ENCODE data around the gene PSTPIP1. TPM values are rescaled to one million over a fixed set of nuclear protein-coding genes. Genes with fewer than 3 reads are reported as not detected.

The PSTPIP1 gene
- total and polyA plus RNA-seq, 7 donors: 2.1 to 14.3 (median 7.4) TPM

DNA sequence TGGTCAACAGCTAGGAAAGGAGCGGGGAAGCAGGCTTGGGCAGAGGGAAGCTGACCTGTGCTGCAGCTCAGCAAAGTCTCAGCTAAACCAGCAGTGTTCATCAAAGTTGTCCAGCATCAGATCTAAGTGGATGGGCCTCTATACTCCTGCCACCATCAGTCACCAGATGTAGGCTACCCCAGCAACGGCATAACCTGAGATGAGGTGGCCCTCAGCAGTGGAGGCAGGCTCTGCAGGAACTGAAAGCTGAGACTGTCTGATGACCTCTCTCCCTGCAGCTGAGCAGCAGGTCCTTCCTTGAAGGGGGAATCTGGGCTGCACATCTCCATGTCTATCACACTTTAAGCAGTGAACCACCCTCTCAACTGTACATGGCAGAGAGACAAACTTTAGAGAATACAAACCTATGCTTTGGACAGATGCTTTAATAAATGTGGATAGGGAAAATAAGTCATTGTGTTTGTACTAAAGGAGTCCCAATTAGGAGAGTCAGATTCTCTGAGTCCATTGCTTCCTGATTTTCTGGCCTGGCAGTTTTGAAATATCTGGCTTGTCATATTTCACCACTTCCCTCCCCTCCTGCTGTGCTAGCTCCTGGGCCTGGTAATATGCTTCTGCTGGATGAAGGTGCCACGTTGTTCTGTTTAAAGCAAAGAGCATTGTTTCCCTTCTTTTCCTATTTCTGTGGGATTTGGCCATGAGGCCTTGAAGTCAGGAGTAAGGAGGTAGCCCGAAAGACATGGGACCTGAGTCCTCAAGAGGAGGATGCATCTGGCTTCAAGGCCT, 11.1 kb upstream of the PSTPIP1 start:
- no peak overlapping the region for H3K4me3 ChIP-seq
- TF ChIP-seq EP300 (IDR thresholded peaks at IDR 0.05) (no peak), POLR2A (IDR thresholded peaks at IDR 0.05) (no peak), POLR2AphosphoS5 (IDR thresholded peaks at IDR 0.05) (no peak)
- TF ChIP-seq, protein P1, sequence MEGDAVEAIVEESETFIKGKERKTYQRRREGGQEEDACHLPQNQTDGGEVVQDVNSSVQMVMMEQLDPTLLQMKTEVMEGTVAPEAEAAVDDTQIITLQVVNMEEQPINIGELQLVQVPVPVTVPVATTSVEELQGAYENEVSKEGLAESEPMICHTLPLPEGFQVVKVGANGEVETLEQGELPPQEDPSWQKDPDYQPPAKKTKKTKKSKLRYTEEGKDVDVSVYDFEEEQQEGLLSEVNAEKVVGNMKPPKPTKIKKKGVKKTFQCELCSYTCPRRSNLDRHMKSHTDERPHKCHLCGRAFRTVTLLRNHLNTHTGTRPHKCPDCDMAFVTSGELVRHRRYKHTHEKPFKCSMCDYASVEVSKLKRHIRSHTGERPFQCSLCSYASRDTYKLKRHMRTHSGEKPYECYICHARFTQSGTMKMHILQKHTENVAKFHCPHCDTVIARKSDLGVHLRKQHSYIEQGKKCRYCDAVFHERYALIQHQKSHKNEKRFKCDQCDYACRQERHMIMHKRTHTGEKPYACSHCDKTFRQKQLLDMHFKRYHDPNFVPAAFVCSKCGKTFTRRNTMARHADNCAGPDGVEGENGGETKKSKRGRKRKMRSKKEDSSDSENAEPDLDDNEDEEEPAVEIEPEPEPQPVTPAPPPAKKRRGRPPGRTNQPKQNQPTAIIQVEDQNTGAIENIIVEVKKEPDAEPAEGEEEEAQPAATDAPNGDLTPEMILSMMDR (IDR thresholded peaks at IDR 0.05): no peak
- H3K36me3 ChIP-seq: no peaks in the 10 kb centered on the region
- H3K27me3 ChIP-seq: no peaks in the 10 kb centered on the region
- intact Hi-C loops (cut with DNase I): no loop called here
- WGBS, 2 donors: 84 to 88% methylated on average over 4 of the region's 4 CpGs
- H3K27ac ChIP-seq: peak overlapping the region in 1 of 4 donors; percentile 14
- no peaks in the 10 kb centered on the region for H3K9me3 ChIP-seq
- no peak for DNase-seq
- peaks cover 0 to 6% (median 0%) of the 10 kb centered on the region in 4 donors for H3K4me1 ChIP-seq

GRCh38 chr15:76986743-76987142, 8.2 kb upstream of the PSTPIP1 start:
- H3K9me3 ChIP-seq: no peaks in the 10 kb centered on the region
- H3K27ac ChIP-seq: no peak overlapping the region
- TF ChIP-seq EP300 (IDR thresholded peaks at IDR 0.05) (no peak), POLR2AphosphoS5 (IDR thresholded peaks at IDR 0.05) (no peak)
- H3K4me3 ChIP-seq: no peak overlapping the region
- H3K4me1 ChIP-seq: peaks cover 0 to 9% (median 0%) of the 10 kb centered on the region in 4 donors
- WGBS, 2 donors: 80 to 89% methylated on average over 3 of the region's 3 CpGs
- H3K36me3 ChIP-seq: no peaks in the 10 kb centered on the region
- intact Hi-C loops (cut with DNase I): no loop called here
- no peak for DNase-seq
- no peaks in the 10 kb centered on the region for H3K27me3 ChIP-seq

DNA sequence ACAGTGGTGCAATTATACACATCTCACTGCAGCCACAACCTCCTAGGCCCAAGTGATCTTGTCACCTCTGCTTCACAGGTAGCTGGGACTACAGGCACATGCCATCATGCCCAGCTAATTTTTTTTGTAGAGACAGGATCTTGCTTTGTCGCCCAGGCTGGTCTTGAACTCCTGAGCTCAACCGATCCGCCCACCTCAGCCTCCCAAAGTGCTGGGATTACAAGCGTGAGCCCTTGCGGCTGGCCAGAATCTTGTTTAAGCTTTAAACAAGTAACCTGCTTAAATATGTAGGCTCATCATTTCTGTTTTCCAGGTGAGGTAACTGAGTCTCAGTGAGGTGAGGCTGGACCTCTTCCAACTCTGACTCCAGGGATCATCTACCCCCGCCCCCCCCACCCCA, 7.7 kb upstream of the PSTPIP1 start:
- 95% methylated on average over 6 of the region's 6 CpGs for WGBS, 2 donors
- Histone ChIP-seq H3K4me1 (peaks cover 0 to 9% (median 0%) of the 10 kb centered on the region in 4 donors), H3K27me3 (no peaks in the 10 kb centered on the region), H3K9me3 (no peaks in the 10 kb centered on the region), H3K4me3 (no peak overlapping the region), H3K36me3 (no peaks in the 10 kb centered on the region), H3K27ac (no peak overlapping the region)
- DNase-seq: no peak
- TF ChIP-seq, protein P1 (IDR thresholded peaks at IDR 0.05): no peak
- TF ChIP-seq POLR2A (IDR thresholded peaks at IDR 0.05): no peak
- TF ChIP-seq EP300 (IDR thresholded peaks at IDR 0.05): no peak
- TF ChIP-seq POLR2AphosphoS5 (IDR thresholded peaks at IDR 0.05): no peak
- intact Hi-C loops (cut with DNase I): no loop called here

DNA sequence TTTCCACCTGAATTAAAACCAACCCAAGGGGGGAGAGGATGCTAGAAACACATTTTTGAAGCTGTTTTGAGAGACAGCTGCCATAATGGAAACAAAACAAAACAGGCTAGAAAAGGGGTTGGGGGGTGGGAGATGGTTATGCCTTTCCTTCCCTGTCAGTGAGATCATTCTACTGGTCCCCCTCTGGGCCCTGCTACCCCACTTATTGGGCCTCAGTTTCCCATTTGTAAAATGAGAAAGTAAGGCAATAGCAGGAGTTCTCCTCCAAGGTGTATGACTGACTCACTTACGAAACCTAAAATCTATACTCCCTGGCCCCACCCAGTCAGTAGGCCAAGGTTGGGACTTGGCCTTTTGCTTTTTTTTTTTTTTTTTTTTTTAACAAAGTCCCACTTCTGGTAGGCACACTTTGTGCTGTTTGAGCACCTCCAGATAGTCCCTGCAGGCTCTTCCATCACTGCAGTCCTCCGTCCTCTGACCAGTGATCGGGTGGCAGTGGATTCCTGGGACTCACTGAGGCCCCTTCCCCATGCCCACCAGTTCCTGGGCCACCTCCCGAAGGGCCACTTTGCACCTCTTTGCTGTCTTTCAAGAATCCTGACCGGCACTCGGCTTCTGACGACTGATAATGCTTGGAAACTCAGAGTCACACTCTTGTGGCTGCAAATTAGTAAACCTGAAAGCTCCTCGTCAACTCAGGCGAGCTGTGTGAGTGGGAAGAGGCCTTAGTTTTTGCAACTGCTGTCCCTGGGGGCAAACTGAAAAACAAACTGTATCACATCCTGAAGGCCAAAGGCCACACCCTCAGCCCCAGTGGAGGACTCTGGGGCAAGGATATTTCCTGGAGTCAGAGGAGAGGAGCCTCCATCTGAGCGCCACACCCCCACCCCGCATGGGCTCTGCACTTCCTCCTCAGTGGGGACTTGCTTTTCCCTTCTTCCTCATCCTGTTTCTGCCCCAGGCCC, 6.7 kb upstream of the PSTPIP1 start:
- H3K9me3 ChIP-seq: no peaks in the 10 kb centered on the region
- 62 to 70% methylated on average over 11 of the region's 11 CpGs for WGBS, 2 donors
- intact Hi-C loops (cut with DNase I): no loop called here
- peaks cover 0 to 9% (median 0%) of the 10 kb centered on the region in 4 donors for H3K4me1 ChIP-seq
- peak in 1 of 4 donors; percentile 14 for TF ChIP-seq POLR2AphosphoS5 (IDR thresholded peaks at IDR 0.05)
- TF ChIP-seq, protein P1 (IDR thresholded peaks at IDR 0.05): no peak
- no peak for TF ChIP-seq POLR2A (IDR thresholded peaks at IDR 0.05)
- peak; percentile 80 for DNase-seq
- no peaks in the 10 kb centered on the region for H3K36me3 ChIP-seq
- no peaks in the 10 kb centered on the region for H3K27me3 ChIP-seq
- peak overlapping the region; percentile 2 to 32 (median 22) for H3K27ac ChIP-seq
- no peak overlapping the region for H3K4me3 ChIP-seq

Measured in sigmoid colon (tissue), 7 donors.